Adrenal gland (tissue), 5 donors: ENCODE results near the gene MEIOB.

Source experiments
- CTCF ChIP-seq, 6 experiments: fragments of 450-650 bp in 4 of 6; fragments of 200-600 bp in 2 of 6; sonication (generic) in 1 of 6; IDR thresholded peaks; 1 replicate in 5 of 6; 2 replicates in 1 of 6; pipeline versions ENCODE4 v1.5.1 to v1.8.0; 2016 to 2021; ENCODE audit warnings: antibody characterized with exemption in 6 of 6, mild to moderate bottlenecking in 2 of 6, moderate library complexity in 1 of 6
- POLR2A ChIP-seq, 2 donors: fragments of 450-650 bp; IDR thresholded peaks; one replicate each; pipeline ENCODE4 v1.6.1; 2017; ENCODE audit warnings: antibody characterized with exemption in 2 of 2, mild to moderate bottlenecking in 2 of 2, moderate library complexity in 1 of 2
- donor health status: DM: no; HTN: no; CAD: no.

DNA sequence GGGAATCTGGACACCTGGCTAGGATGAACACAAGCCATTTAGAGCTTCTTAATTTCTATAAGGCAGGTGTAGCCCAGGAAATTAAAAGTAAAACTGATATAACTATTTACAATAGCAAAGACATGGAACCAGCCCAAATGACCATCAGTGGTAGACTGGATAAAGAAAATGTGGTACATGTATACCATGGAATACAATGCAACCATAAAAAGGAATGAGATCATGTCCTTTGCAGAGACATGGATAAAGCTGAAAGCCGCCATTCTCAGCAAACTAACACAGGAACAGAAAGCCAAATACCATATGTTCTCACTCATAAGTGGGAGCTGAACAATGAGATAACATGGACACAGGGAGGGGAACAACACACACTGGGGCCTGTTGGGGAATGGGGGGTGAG, 25.5 kb downstream of the MEIOB start:
- no peak for TF ChIP-seq POLR2A (IDR thresholded peaks at IDR 0.05)
- TF ChIP-seq CTCF (IDR thresholded peaks at IDR 0.05) = no peak
